ENCODE measurements around the gene FSTL4.

The FSTL4 gene

DNA sequence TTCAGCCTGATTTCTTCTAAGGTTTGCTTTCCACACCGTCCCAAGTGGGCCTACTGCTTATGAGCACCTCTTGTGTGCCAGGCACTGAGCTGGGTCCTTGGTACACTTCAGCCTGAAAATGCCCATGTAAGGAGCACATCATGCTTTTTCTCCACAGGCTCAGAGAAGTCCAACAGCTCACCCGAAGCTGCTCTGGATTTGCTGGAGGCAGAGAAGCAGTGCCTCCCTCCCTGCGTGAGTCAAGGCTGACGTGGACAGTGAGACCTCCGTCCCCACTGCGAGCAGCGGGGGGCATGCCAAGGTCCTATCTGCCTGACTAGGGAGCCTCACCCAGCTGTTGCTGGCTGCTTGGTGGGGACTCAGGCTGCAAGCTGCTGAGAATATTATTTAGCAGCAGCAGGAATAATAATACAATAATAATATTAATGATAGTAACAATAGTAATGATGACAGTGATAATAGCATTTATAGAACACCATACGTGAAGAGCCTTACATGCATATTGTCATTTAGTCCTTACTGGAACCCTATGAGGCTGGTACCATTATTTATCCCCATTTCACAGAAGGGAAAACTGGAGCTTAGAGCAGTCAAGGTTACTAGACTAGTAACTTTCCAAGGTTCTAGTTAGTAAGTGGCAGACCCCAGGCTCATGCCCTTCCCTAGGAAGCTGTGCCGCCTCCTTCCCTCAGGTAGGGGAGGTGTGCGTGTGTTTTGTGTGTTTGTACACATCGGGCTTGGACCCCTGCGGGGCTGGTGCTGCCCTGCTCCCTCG lies 365.8 kb downstream of the FSTL4 start (continued):
- no peak for TF ChIP-seq CREB5 (CRISPR knock-in tag; IDR thresholded peaks at IDR 0.05; ENCODE audit: low read depth)
- TF ChIP-seq ZFP3 (CRISPR knock-in tag; IDR thresholded peaks at IDR 0.05), result no peak
- TF ChIP-seq CSRNP3 (CRISPR knock-in tag; IDR thresholded peaks at IDR 0.05), result no peak
- TF ChIP-seq ZNF565 (CRISPR knock-in tag; conservative IDR thresholded peaks at IDR 0.05; ENCODE audit: low read depth), result no peak
- no peak for TF ChIP-seq ZNF8 (CRISPR knock-in tag; IDR thresholded peaks at IDR 0.05)

- TF ChIP-seq TCF4 (CRISPR knock-in tag; IDR thresholded peaks at IDR 0.05; ENCODE audit: borderline replicate concordance), result no peak
- no peak for TF ChIP-seq SNAI2 (CRISPR knock-in tag; IDR thresholded peaks at IDR 0.05)
- TF ChIP-seq GLIS3 (CRISPR knock-in tag; IDR thresholded peaks at IDR 0.05), result no peak
- no peak for TF ChIP-seq OSR1 (CRISPR knock-in tag; IDR thresholded peaks at IDR 0.05)
- TF ChIP-seq ZNF70 (CRISPR knock-in tag; IDR thresholded peaks at IDR 0.05), result no peak
- TF ChIP-seq RARB (CRISPR knock-in tag; IDR thresholded peaks at IDR 0.05), result no peak
- no peak for TF ChIP-seq ZFP30 (CRISPR knock-in tag; IDR thresholded peaks at IDR 0.05)
- no peak for TF ChIP-seq TSHZ2 (CRISPR knock-in tag; IDR thresholded peaks at IDR 0.05)
- no peak for TF ChIP-seq CSRNP3 (CRISPR knock-in tag; IDR thresholded peaks at IDR 0.05)
- no peak for TF ChIP-seq TOX (CRISPR knock-in tag; IDR thresholded peaks at IDR 0.05; ENCODE audit: borderline replicate concordance)
- no peak for TF ChIP-seq CREB5 (CRISPR knock-in tag; IDR thresholded peaks at IDR 0.05; ENCODE audit: low read depth)
- TF ChIP-seq ESRRG (CRISPR knock-in tag; IDR thresholded peaks at IDR 0.05), result no peak
- no peak for TF ChIP-seq ZNF565 (CRISPR knock-in tag; conservative IDR thresholded peaks at IDR 0.05; ENCODE audit: low read depth)
Observed at GRCh38 chr5:133246053-133246370, 366.3 kb downstream of the FSTL4 start.

DNA sequence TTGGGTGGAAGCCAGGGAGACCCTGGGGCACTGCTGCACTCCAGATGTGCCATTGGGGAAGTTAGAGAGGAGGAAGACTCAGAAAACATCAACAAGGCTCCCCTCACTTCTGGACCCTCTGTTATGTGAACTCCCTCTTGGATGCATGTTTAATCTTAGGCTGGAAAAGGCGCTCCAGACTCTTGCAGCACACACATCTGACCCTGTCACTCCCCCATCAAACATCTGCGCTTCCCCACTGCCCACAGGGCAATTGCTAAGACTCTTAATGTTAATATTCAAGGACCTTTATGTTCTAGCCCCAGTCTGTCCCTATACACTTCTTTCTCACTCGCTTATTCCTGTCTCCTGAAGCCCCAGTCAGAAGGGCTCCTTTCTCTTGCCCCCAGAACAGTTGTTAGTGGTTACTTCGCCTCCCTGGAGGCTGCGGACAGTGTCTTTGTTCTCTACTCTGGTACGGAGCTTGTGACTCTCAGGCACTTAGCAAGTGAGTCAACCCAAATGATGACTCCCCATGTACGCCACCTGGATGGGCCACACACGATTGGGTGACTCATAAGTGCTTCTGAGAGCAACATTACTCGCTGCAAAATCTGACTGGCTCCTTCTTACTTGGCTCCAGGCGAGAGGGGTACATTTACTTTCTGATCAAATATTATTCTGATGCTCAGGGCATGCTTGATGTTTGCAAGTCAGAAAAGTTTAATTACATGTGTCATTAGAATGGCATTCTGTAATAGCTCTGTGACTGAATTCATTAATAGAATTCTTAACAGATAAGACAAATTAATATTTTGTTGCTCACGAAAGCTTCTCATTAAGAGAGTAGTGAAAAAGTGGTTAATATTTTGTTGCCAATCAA lies 366.9 kb downstream of the FSTL4 start:
- no peak for TF ChIP-seq CSRNP3 (CRISPR knock-in tag; IDR thresholded peaks at IDR 0.05)
- peak; percentile 60 for TF ChIP-seq ISL1 (CRISPR knock-in tag; IDR thresholded peaks at IDR 0.05)
- peak; percentile 74 for ATAC-seq

More at GRCh38 chr5:133246053-133246370, 366.3 kb downstream of the FSTL4 start:
- ATAC-seq, result no peak
